ENCODE results near the gene OR52A1. TPM values are rescaled to one million over a fixed set of nuclear protein-coding genes. Genes with fewer than 3 reads are reported as not detected.

Gene OR52A1
- total RNA-seq, 6 experiments from 2014 or later = not detected

Other genes with a start within 250 kb of the OR52A1 start
- not detected for gene OR51G2, start 235.4 kb downstream of the OR52A1 start, total RNA-seq (2021; fragmentation: NEBNext Ultra II Directional; extraction: Animal tissue kit (Norgen Biotek cat#: 25700))
- not detected for gene OR51G1, start 230.4 kb downstream of the OR52A1 start, total RNA-seq (2021; fragmentation: NEBNext Ultra II Directional; extraction: Animal tissue kit (Norgen Biotek cat#: 25700))
- not detected for gene OR51A4, start 207.2 kb downstream of the OR52A1 start, total RNA-seq (2021; fragmentation: NEBNext Ultra II Directional; extraction: Animal tissue kit (Norgen Biotek cat#: 25700))
- not detected for gene OR51A2, start 199.0 kb downstream of the OR52A1 start, total RNA-seq (2021; fragmentation: NEBNext Ultra II Directional; extraction: Animal tissue kit (Norgen Biotek cat#: 25700))
- gene OR51L1, start 159.9 kb downstream of the OR52A1 start, total RNA-seq (2021; fragmentation: NEBNext Ultra II Directional; extraction: Animal tissue kit (Norgen Biotek cat#: 25700)) = not detected
- gene OR52J3, start 108.2 kb downstream of the OR52A1 start, total RNA-seq (2021; fragmentation: NEBNext Ultra II Directional; extraction: Animal tissue kit (Norgen Biotek cat#: 25700)) = not detected
- gene OR52E2, start 95.1 kb downstream of the OR52A1 start, total RNA-seq (2021; fragmentation: NEBNext Ultra II Directional; extraction: Animal tissue kit (Norgen Biotek cat#: 25700)) = not detected
- not detected for gene OR52E1, start 85.2 kb downstream of the OR52A1 start, total RNA-seq (2021; fragmentation: NEBNext Ultra II Directional; extraction: Animal tissue kit (Norgen Biotek cat#: 25700))
- gene OR52A5, start 16.4 kb downstream of the OR52A1 start, total RNA-seq (2021; fragmentation: NEBNext Ultra II Directional; extraction: Animal tissue kit (Norgen Biotek cat#: 25700)) = not detected
- not detected for gene OR51V1, start 45.9 kb upstream of the OR52A1 start, total RNA-seq (2021; fragmentation: NEBNext Ultra II Directional; extraction: Animal tissue kit (Norgen Biotek cat#: 25700))
- not detected for gene HBB, start 72.3 kb upstream of the OR52A1 start, total RNA-seq (2021; fragmentation: NEBNext Ultra II Directional; extraction: Animal tissue kit (Norgen Biotek cat#: 25700))
- gene HBD, start 79.7 kb upstream of the OR52A1 start, total RNA-seq (2021; fragmentation: NEBNext Ultra II Directional; extraction: Animal tissue kit (Norgen Biotek cat#: 25700)) = not detected
- gene HBG1, start 95.1 kb upstream of the OR52A1 start, total RNA-seq (2021; fragmentation: NEBNext Ultra II Directional; extraction: Animal tissue kit (Norgen Biotek cat#: 25700)) = not detected
- gene HBG2, start 100.0 kb upstream of the OR52A1 start, total RNA-seq (2021; fragmentation: NEBNext Ultra II Directional; extraction: Animal tissue kit (Norgen Biotek cat#: 25700)) = not detected
- gene HBE1, start 115.2 kb upstream of the OR52A1 start, total RNA-seq (2021; fragmentation: NEBNext Ultra II Directional; extraction: Animal tissue kit (Norgen Biotek cat#: 25700)) = not detected
- not detected for gene OR51B4, start 147.2 kb upstream of the OR52A1 start, total RNA-seq (2021; fragmentation: NEBNext Ultra II Directional; extraction: Animal tissue kit (Norgen Biotek cat#: 25700))
- gene OR51B2, start 169.5 kb upstream of the OR52A1 start, total RNA-seq (2021; fragmentation: NEBNext Ultra II Directional; extraction: Animal tissue kit (Norgen Biotek cat#: 25700)) = not detected
- gene OR51B5, start 188.8 kb upstream of the OR52A1 start, total RNA-seq (2021; fragmentation: NEBNext Ultra II Directional; extraction: Animal tissue kit (Norgen Biotek cat#: 25700)) = under 1 TPM in 4 of 6 experiments, not detected in 2; 0.30 to 0.53 (median 0.42) TPM
- not detected for gene OR51B6, start 196.8 kb upstream of the OR52A1 start, total RNA-seq (2021; fragmentation: NEBNext Ultra II Directional; extraction: Animal tissue kit (Norgen Biotek cat#: 25700))
- under 1 TPM in 1 of 6 experiments, not detected in 5; 0.09 TPM for gene OR51M1, start 229.1 kb upstream of the OR52A1 start, total RNA-seq (2021; fragmentation: NEBNext Ultra II Directional; extraction: Animal tissue kit (Norgen Biotek cat#: 25700))